Activated CD8-positive, alpha-beta memory T cell treated with anti-CD3 and anti-CD28 coated beads for 4 hours (primary cell): ENCODE measurements around the gene SLMAP.

Experiments used
- DNase-seq, 2 donors: peaks; one replicate each; pipeline ENCODE4 v3.0.0-alpha.2; 2020; ENCODE audit warnings: low read depth in 2 of 2

The SLMAP gene

DNA sequence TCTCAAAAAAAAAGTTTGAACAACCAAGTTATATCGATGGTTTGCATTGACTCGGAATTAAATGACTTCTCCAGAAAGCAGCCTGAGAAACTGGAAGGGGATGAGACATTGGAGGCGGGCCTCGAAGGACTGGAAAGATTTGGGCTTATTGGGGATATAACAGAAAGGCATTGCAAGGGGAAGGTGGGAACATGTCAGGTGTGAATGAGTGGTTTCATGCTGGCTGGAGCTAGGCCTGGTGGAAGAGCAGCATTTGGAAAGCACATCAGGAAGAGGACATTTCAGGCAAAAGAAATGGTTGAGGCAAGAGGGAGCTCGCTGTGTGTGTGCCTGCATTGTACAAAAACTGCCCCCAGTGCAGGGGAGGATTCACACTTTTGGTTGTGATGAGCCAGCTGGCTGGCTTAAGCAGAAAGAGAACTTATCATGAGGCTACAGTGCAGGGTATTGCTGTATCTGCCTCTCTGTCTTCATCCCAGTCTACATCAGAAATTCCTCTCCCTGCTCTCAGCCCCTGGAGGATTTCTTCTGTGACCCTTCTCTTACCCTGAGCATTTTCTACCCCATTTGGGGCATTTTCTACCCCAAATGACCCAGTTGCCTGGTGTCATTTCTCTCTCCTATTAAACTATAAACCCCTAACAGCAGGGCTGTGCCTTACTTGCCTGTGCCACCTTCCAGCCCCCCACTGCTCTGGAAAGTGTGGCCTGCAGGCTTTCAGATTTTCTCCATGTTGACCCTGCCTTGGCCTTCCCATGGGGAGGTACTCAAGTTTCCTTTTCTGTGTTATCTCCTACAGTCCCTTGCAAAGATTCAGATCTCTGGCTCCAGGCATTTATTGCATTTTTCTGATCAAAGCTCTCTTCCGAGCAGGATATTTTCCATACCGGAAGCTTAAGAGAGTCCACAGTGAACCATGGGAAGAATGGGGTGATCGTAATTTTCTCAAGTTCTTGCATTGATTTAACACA, 187.7 kb downstream of the SLMAP start:
- no peak for DNase-seq

DNA sequence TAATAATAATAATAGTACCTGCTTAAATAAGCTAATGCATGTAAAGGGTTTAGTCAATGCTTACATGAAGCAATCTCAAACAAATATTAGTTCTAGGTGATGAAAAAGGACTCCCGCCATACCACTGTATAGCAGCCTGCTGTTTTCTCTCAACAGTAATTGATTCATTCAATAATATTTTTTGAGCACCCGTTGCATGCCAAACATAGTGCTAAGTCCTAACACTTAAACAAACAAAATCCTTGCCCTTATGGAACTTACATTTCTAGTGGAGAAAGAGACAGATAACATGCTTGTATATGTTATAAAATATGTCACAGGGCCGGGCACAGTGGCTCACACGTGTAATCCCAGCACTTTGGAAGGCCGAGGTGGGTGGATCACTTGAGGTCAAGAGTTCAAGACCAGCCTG, 190.9 kb downstream of the SLMAP start:
- DNase-seq = no peak

DNA sequence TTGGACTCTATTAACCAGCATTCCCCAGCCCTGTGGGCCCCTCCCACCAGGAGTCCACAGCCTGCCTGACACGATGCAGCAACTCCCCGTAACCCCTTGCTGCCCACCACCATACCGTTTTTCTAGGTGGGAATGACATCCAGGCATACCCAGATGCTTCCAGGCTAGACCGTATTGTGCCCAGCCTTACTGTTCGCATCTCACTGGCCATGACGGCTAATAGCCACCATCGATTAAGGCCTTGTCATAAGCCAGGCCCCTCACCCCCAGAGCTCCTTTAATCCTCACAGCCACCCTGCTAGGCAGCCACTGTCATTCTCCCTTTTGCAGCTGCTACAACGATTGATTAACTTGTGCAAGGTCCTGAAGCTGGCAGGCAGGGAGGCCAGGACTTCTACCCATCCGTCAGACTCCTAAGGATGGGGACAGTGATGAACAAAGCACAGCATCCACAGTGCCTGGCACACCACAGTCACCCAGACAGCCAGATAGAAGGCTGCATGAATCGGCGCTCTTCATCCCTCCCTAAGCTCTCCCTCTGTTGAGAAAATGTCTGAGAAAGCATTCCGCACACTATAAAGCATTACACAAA, 192.1 kb downstream of the SLMAP start:
- no peak for DNase-seq

DNA sequence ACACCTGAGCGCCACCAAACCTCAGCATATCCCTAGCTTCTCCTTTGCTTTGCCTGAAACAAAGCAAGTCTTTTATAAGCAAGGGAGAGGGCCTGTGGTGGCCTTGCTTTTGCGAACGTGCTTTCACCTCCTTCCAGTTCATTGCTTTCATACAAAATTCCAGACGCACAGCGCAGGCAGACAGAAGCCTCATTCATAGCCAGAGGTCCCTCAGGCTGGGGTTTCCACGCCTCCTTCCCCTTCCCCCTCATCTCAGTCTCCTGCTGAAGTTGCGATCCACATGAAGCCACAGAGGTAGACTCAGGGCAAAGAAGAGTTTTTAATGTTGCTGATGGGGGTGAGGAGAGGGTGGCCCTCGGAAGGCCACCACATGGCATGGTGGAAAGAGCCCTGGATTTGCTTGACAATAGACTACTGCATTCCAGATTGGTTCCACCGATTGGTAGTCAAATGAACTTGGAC, 192.7 kb downstream of the SLMAP start:
- no peak for DNase-seq

GRCh38 chr3:57949344-57949743, 193.2 kb downstream of the SLMAP start:
- no peak for DNase-seq

- DNase-seq = no peak
Measured at GRCh38 chr3:57949785-57950615, 193.9 kb downstream of the SLMAP start.

DNA sequence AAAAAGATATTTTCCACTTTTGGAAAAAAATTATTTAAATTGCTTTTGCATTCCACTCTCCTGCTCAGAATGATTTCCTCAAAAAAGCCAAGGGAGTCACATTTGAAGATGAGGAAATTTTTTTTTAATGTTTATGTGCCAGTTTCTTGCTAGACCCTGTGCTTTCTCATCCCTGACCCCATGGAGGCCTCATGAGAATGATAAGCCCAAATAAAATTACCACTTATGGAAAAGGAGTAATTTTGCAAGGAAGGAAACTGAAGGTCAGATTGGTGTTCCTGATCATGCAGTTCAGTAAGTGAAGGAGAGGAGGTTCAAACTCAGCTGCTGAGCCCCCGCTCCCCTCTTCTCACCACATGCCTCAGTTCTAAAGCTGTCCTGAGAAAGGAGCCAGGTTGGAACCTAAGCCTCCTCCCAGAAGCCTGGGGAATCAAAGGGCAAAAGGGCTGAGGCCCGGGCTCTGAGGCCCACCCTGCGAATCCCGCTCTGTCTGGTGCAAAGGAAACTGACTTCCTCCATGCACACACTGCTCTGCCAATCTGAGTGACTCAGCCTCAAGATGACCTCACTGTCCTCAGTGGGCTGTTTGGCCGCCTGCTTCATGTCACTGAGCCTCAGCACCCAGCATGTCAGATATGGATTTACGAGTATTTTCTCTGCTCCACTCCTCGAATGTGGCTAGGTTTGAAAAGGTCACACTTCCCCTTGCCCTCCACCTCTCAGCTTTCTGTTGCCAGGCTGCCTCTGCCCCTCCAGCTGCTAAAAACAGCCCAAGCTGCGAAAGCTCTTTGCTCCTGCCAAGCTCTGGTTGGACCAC, 195.2 kb downstream of the SLMAP start:
- no peak for DNase-seq

DNA sequence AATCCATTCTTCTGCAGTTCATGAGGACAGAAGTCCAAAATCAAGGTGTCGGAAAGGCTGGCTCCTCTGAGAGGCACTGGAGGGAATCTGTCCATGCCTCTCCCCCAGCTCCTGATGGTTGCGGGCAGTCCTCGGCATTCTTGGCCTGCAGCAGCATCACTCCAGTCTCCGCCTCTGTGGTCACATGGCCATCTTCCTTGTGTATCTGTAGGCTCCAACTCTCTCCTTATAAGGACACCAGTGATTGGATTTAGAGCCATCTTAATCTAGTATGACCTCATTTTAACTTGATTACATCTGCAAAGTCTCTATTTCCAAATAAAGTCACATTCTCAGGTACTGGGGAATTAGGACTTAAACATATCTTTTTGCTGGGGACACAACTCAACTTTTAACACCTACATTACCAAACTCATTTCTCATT, 196.1 kb downstream of the SLMAP start:
- DNase-seq = no peak

DNA sequence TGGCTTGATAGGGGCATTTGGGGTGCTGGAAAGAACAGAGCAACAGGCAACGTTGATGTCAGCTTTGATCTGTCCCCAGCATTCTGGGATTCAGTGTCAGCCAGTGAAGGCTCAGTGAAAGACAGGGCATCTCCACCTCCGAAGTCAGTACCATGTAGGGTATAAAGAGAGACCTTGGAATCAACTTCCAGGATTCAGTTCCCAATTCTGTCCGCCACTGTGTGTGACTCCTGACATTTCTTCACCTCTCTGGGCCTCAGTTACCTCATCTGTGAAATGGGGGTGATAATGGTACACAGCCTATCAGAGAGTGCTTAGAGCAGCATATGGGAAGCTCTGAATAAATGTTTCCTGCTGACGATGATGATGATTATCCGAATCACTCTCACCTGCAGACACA, 196.5 kb downstream of the SLMAP start:
- no peak for DNase-seq

GRCh38 chr3:57953576-57953975, 197.5 kb downstream of the SLMAP start:
- DNase-seq = no peak

DNA sequence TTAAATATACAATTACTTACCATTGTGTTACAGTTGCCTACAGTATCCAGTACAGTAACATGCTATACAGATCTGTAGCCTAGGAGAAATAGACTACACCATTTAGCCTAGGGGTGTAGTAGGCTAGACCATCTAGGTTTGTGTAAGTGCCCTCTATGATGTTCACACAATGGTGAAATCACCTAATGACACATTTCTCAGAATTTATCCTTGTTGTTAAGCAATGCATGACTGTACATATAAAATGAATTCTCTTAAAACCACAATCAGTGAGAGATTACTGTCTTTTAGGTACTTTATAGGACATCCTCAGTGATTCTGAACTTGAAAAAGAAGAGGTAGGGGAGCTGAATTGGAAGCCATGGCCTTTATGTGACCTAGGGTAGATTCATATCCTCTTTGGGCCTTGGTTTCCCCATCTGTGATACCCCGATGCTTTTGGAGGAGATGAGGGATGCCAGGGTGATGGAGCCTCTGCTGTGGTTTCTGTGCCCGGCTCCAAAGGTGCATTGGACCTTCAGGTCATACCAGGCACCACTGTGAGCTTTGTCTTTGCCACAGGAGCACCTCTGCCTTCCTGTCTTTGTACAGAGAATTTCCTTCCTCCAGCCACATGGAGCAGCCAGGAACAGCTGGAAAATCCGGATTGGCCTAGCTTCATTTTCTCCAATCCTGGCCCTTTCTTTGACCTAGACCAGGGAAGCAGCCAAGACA, 200.2 kb downstream of the SLMAP start:
- no peak for DNase-seq

DNA sequence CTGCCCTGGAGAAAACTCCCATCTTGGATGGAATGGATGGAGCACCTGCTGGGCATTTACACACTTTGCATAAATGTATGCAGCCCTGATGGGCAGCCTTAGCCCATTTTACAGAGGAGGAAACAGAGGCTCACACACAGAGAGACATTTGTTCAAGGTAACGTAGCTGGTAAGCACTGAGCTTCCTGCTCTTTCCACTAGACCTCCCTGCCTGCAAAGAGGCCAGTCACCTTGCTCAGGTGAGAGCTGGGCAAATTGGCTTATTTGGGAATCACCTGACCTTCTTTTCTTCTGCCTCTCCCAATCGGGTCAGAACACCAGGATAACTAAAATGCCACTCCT, 200.7 kb downstream of the SLMAP start:
- no peak for DNase-seq

DNA sequence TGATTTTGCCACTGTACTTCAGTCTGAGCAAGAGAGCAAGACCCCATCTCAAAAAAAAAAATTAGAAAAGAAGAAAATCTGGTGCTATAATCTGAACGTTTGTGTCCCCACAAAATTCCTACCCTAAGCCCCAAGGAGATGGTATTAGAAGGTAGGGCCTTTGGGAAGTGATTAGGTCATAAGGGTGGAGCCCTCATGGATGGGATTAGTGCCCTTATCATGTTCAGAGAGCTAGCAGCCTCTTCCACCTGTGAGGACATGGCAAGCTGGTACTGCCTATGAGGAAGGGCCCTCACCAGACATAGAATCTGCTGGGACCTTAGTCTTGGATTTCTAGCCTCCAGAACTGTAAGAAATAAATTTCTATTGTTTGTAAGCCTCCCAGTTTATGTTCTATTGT, 201.7 kb downstream of the SLMAP start:
- no peak for DNase-seq

DNA sequence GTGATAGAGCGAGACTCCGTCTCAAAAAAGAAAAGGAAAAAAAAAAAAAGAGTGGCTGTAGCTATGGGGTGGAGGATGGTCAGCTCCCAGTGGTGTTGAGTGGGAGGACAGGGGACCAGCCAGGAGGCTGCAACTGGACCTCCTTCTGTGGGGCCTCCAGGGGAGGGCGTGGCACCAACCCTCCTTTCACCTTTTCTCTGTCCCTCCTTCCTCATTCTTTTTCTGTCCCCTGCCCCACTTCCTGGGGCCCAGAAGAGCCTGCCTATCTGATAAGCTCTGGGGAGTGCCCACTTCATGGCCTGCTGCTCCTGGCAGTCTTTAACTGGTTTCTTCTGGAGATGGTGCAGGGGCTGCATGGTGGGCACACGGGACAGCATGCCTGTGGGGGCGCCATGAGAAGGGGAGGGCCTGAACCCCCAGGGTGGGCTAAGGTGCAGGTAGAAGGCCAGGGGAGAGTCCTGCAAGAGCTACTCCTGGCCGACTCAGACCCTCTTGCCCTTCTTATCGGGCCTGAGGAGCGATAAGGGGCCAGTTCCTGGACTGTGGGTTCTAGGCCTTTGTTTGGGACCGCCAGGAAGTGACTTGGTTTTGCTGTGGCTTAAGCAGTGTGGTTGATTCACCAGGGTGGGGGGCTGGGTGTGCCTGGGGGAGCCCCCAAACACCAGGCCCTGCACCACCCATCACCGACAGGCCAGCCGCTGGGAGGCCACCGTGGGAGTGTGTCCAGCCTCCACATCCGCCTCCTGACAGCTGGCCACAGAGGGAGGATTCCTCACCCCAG, 202.7 kb downstream of the SLMAP start:
- DNase-seq = no peak

GRCh38 chr3:57959423-57960173, 203.5 kb downstream of the SLMAP start:
- DNase-seq = no peak

DNA sequence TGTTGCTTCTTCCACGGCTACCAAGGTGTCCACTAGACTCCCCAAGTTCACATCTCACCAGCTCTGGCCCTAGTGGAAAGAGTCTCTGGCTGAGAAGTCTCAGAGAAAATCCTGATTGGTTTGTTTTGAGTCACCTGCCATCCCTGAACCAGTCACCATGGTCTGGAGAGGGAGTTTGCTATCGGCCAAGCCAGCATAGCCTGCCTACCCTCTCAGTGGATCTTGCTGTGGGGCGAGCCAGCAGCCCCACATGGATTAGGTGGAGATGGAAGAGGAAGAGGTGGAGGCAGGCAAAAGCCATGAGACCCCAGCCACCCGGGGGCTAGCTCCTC, 204.0 kb downstream of the SLMAP start:
- DNase-seq = no peak

GRCh38 chr3:57961177-57961827, 205.2 kb downstream of the SLMAP start:
- no peak for DNase-seq

GRCh38 chr3:57961828-57962447, 205.8 kb downstream of the SLMAP start:
- no peak for DNase-seq
